A673 (cell line): ENCODE measurements around the gene SKA1. TPM values are rescaled to one million over a fixed set of nuclear protein-coding genes. Genes with fewer than 3 reads are reported as not detected.

Experiments
- BruUV-seq: library from RNA; stranded (reverse); fragments of 400-500 nt; replicated peaks from 2 replicates; lab custom pipeline; 2021; lab: Mats Ljungman, UMichigan
- CTCF ChIA-PET: fragments of 300-600 bp; sonication (Branson Sonifier 250); formaldehyde crosslinking; loops from one replicate; lab custom pipeline; 2022; ENCODE audit warnings: antibody characterized with exemption; lab: Charles Lee
- POLR2A ChIA-PET: fragments of 300-600 bp; sonication (Branson Sonifier 250); formaldehyde crosslinking; loops from one replicate; lab custom pipeline; 2022; ENCODE audit warnings: antibody characterized with exemption; ENCODE audit not compliant: low non-redundant PET; lab: Charles Lee
- DNase-seq: peaks from one replicate; pipeline ENCODE4 v3.0.0-alpha.2; 2015; ENCODE audit warnings: low spot score
- H3K27ac ChIP-seq: fragments of 200-600 bp; sonication (generic); 2 replicates; pipeline ENCODE4 v1.5.1; 2016; ENCODE audit warnings: mixed run types, low read depth, mild to moderate bottlenecking, mixed read lengths, antibody characterized with exemption, low read length; ENCODE audit not compliant: poor library complexity, severe bottlenecking
- H3K27me3 ChIP-seq: fragments of 200-600 bp; sonication (generic); replicated peaks from 2 replicates; pipeline ENCODE4 v1.6.1; 2017; ENCODE audit warnings: mixed run types, low read depth, mild to moderate bottlenecking, mixed read lengths, antibody characterized with exemption, low read length; ENCODE audit not compliant: insufficient read depth, poor library complexity
- H3K36me3 ChIP-seq: fragments of 200-600 bp; sonication (generic); 2 replicates; pipeline ENCODE4 v1.6.1; 2016; ENCODE audit warnings: mixed run types, mild to moderate bottlenecking, mixed read lengths, antibody characterized with exemption, low read length; ENCODE audit not compliant: insufficient read depth, poor library complexity, severe bottlenecking
- H3K4me1 ChIP-seq: fragments of 200-600 bp; sonication (generic); 2 replicates; pipeline ENCODE4 v1.6.1; 2017; ENCODE audit warnings: mixed run types, mild to moderate bottlenecking, mixed read lengths, antibody characterized with exemption, low read length; ENCODE audit not compliant: insufficient read depth, poor library complexity, severe bottlenecking
- H3K4me3 ChIP-seq: fragments of 200-600 bp; sonication (generic); 2 replicates; pipeline ENCODE4 v1.5.1; 2016; ENCODE audit warnings: low read depth, mixed run types, mild to moderate bottlenecking, mixed read lengths, low read length; ENCODE audit not compliant: poor library complexity, severe bottlenecking
- H3K9me3 ChIP-seq: fragments of 200-600 bp; sonication (generic); 2 replicates; pipeline ENCODE4 v1.6.1; 2016; ENCODE audit warnings: mixed run types, low read depth, mild to moderate bottlenecking, mixed read lengths, antibody characterized with exemption, low read length; ENCODE audit not compliant: poor library complexity, severe bottlenecking
- CTCF ChIP-seq: fragments of 300-800, 200-600 bp; sonication (generic); conservative IDR thresholded peaks from 2 replicates; pipeline ENCODE4 v1.5.1; 2017; ENCODE audit warnings: low read depth, mild to moderate bottlenecking, antibody characterized with exemption, low read length, moderate library complexity, mixed read lengths
- EZH2 ChIP-seq: fragments of 200-600 bp; sonication (generic); IDR thresholded peaks from 2 replicates; pipeline ENCODE4 v1.6.1; 2017; ENCODE audit warnings: borderline replicate concordance, low read depth, mild to moderate bottlenecking, mixed read lengths, antibody characterized with exemption, low read length; ENCODE audit not compliant: poor library complexity, severe bottlenecking
- intact Hi-C: fragments of 100-400 bp; cut with micrococcal nuclease; formaldehyde crosslinking; loops from one replicate; pipeline ENCODE4 v1.10.0; 2022; ENCODE audit not compliant: unreplicated experiment
- total RNA-seq: library from RNA; stranded (reverse); gene quantifications from 2 replicates; pipeline ENCODE4 v1.2.3, GENCODE V29; 2021

SKA1 gene
- total RNA-seq, 1 experiment from 2014 or later, result 41.8 TPM

GRCh38 chr18:50331691-50332090, 43.2 kb upstream of the SKA1 start:
- no TSS peak for BruUV-seq
- H3K4me1 ChIP-seq, result no peaks in the 10 kb centered on the region
- ChIA-PET POLR2A (no interaction called here), CTCF (no interaction called here)
- intact Hi-C loops, result no loop called here
- H3K9me3 ChIP-seq, result no peaks in the 10 kb centered on the region
- no peak overlapping the region for H3K27ac ChIP-seq
- H3K27me3 ChIP-seq, result peaks cover under 1% of the 10 kb centered on the region
- TF ChIP-seq EZH2 (no peak), CTCF (no peak)
- no peaks in the 10 kb centered on the region for H3K36me3 ChIP-seq
- no peak overlapping the region for H3K4me3 ChIP-seq
- no peak for DNase-seq

- ChIA-PET CTCF (no interaction called here), POLR2A (no interaction called here)
- no peak for TF ChIP-seq CTCF
- TF ChIP-seq EZH2, result no peak
- DNase-seq, result no peak
- no peaks in the 10 kb centered on the region for H3K9me3 ChIP-seq
- H3K4me3 ChIP-seq, result no peak overlapping the region
- no TSS peak for BruUV-seq
- intact Hi-C loops, result no loop called here
- H3K36me3 ChIP-seq, result no peaks in the 10 kb centered on the region
- H3K4me1 ChIP-seq, result no peaks in the 10 kb centered on the region
- H3K27me3 ChIP-seq, result peaks cover 5% of the 10 kb centered on the region
- H3K27ac ChIP-seq, result no peak overlapping the region
Observed at GRCh38 chr18:50334546-50335152, 40.2 kb upstream of the SKA1 start.

- H3K4me1 ChIP-seq, result no peaks in the 10 kb centered on the region
- peaks cover 5% of the 10 kb centered on the region for H3K27me3 ChIP-seq
- no peak for DNase-seq
- BruUV-seq, result no TSS peak
- no peaks in the 10 kb centered on the region for H3K9me3 ChIP-seq
- CTCF ChIA-PET, result no interaction called here
- no peak overlapping the region for H3K27ac ChIP-seq
- H3K36me3 ChIP-seq, result no peaks in the 10 kb centered on the region
- POLR2A ChIA-PET, result interaction anchor here (0.5 kb wide), 1 partner anchor 499 kb away, joined by 4 read pairs; no protein-coding TSS in a partner anchor
- no peak overlapping the region for H3K4me3 ChIP-seq
- intact Hi-C loops, result no loop called here
- TF ChIP-seq CTCF (no peak), EZH2 (no peak)
Observed at GRCh38 chr18:50338122-50338521, 36.7 kb upstream of the SKA1 start.
